Right hindlimb (tissue), 1 donor: Measurements from ENCODE around the gene MCCC1.
"Not testable (repeated sequence)": the region's sequence is repeated elsewhere in the genome, so short reads cannot be mapped to it uniquely, and the experiment has no call there.

ENCODE experiments used
- DNase-seq: peaks from one replicate; pipeline ENCODE4 v3.0.0-alpha.2; 2018

MCCC1 gene

GRCh38 chr3:183038757-183039156 is 60.5 kb downstream of the MCCC1 start:
- DNase-seq: no peak

DNA sequence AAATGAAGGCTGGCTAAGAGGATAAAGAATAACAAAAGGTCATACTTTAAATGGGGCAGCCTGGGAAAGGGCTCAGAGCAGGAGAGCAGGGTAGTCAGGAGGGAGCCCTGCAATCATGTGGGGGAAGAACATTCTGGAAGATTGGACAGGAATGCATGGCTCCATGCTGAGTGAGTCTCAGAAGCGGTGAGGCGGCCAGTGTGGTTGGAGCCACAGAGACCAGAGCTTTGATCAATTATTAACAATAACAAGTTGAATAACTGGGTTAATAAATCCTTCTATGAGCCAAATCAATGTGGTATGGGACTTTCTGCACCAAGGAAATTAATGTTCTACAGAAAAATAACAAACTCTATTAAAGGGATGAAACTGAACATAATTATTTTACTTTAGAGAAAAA is 61.1 kb downstream of the MCCC1 start:
- no peak for DNase-seq

GRCh38 chr3:183033746-183034145 is 65.5 kb downstream of the MCCC1 start:
- DNase-seq: no peak

DNA sequence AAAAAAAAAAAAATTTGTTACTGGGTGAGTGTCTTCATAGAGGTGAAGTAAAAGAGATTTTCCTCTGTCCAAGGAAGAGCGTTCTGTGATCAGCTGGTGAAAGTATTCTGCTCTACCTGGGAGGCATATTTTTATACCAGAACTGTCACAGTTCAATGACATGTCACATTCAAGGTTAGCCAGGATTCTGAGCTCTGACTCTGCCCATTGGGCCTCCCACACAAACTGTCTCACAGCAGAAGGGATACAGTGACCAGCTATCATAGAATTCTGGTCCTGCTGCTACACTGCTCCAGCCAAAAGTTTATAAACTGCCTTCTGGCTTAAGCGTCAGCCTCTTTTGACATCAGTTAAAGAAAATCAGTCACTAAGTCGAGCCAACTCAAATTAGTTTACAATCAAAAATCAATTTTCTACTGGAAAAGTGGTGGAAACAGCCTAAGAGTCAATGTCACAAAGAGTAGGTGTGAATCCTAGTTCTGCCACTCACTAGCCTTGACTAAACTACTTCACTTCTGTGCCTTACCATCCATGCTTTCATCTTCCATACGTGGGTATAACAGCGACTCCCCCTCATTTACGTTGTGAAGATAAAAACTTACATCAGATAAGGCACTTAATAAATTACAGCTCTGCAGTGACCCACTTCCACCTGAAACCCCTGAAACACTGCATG is 66.3 kb downstream of the MCCC1 start:
- DNase-seq: no peak

- DNase-seq: no peak
These were observed 67.5 kb downstream of the MCCC1 start for GRCh38 chr3:183031826-183032225.

DNA sequence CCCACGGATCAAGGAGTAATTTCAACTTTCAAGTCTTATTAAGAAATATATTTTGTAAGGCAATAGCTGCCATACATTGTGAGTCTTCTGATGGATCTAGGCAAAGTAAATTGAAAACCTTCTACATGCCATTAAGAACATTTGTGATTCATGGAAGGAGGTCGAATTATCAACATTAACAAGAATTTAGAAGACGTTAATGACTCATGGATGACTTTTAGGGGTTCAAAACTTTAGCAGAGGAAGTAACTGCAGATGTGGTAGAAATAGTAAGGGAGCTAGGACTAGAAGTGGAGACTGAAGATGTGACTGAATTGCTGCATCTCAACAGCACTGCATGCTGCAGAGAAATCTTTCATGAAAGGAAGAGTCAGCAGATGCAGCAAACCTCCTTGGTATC is 70.9 kb downstream of the MCCC1 start:
- no peak for DNase-seq

GRCh38 chr3:183027276-183027675 is 72.0 kb downstream of the MCCC1 start:
- DNase-seq: no peak

DNA sequence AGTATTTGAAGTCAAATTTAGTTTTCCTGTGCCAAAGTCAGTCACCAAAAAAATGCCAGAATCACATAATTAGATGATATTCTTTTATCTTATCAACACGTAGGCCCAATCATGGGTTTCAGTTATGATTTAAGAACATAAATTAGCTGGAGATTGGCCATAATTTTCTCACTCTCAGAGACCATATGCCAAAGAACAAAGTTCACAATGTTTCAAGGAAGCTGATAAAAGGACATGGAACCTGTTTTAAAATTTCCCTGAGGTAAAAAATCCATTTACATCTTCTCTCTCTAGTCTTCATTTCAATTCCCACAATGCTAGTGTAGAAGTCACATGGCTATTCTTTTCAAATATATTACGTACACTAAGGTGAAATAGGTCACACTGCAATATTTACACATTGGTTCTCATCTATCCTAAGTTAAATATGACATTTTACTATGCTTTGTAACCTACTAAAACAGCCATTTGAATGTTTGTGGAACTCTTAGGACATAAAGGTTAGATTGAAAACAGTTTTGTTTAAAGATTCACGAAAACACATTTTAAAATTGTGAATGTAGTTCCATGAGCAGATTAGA is 76.3 kb downstream of the MCCC1 start:
- DNase-seq: no peak

GRCh38 chr3:183018421-183019192 is 80.7 kb downstream of the MCCC1 start:
- no peak for DNase-seq

DNA sequence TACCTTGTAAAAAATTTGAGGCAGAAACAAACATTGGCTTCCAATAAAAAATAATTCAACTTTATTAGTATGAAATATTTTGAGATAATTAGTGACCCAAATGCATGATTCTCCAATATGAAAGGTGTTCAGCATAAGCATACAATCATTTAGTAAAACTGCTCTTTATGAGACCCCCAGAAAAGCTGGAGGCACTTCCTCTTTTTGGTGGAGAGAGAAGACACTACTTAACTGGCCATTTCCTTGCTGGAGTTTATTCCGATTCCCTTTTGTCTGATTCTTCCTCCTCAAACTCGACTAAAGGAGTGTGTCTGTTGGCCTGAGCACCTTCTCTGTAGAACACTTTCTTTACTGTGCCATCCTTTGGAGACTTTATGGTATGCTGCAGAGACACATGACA is 84.1 kb downstream of the MCCC1 start:
- DNase-seq: no peak

- DNase-seq: no peak
These were observed 85.4 kb downstream of the MCCC1 start for GRCh38 chr3:183013856-183014255.

DNA sequence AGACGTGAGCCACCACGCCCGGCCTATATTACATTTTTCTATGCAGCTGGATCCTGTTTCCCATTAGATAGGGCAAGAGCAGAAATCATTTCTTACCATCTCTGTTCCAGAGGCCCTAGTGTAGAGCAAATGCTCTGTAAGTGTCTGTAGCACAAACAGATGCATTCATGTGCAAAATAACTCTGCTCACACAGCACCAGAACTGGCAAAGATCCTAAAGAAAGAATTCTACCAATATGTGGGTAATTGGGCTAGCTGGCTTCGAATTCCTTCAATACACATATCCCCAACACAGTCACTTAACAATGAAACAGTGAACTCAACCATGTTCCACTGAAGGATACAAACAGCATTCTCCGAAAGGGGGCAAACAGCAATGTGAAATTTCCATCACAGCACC is 86.2 kb downstream of the MCCC1 start:
- DNase-seq: no peak

GRCh38 chr3:183008800-183009199 is 90.5 kb downstream of the MCCC1 start:
- DNase-seq: no peak

GRCh38 chr3:183008303-183008702 is 91.0 kb downstream of the MCCC1 start:
- DNase-seq: no peak

- no peak for DNase-seq
These were observed 92.8 kb downstream of the MCCC1 start for GRCh38 chr3:183006396-183007002.

GRCh38 chr3:182999767-183000166 is 99.5 kb downstream of the MCCC1 start:
- no peak for DNase-seq

GRCh38 chr3:182993486-182994201 is 105.7 kb downstream of the MCCC1 start:
- not testable (repeated sequence) for DNase-seq

- no peak for DNase-seq
These were observed 109.7 kb downstream of the MCCC1 start for GRCh38 chr3:182989566-182989965.

GRCh38 chr3:182986021-182986420 is 113.3 kb downstream of the MCCC1 start:
- no peak for DNase-seq

DNA sequence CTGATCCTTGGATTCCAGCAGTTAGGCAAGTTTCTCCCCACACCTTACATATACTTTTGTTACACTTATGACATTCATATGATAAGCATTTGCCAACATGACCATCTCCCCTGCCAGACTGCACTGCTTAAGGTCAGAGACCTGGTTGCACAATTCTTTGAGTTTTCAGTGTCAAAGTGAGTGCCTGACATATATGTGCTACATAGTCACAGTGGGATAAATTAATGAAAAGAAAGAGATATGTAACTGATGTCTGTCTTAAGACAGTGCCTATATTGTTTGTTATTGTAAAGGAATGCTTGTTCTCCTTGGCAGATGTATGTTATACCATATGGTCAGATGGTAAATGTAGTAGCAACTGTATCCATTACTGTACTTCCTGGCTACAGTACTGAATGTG is 115.4 kb downstream of the MCCC1 start:
- no peak for DNase-seq

GRCh38 chr3:182981038-182981380 is 118.3 kb downstream of the MCCC1 start:
- DNase-seq: no peak

GRCh38 chr3:182980204-182981037 is 118.9 kb downstream of the MCCC1 start, which contains the start of gene DCUN1D1:
Gene DCUN1D1 (minus strand): TSS chr3:182980538. CDS start chr3:182980489, 49 bp downstream.
- DNase-seq: peak; percentile 94
